HG02943 (cell line): ENCODE measurements around the gene SLC5A2.
"Not testable (repeated sequence)": the region's sequence is repeated elsewhere in the genome, so short reads cannot be mapped to it uniquely, and the experiment has no call there.

Source experiments
- ATAC-seq: cut with Tn5 transposase; IDR thresholded peaks from one replicate; pipeline ENCODE4 v1.9.1; 2021; ENCODE audit warnings: mild to moderate bottlenecking, low read depth, moderate library complexity; ENCODE audit not compliant: unreplicated experiment

Gene SLC5A2

GRCh38 chr16:31491778-31492418, 9.0 kb downstream of the SLC5A2 start:
- no peak for ATAC-seq

- no peak for ATAC-seq
Observed at GRCh38 chr16:31493506-31494125, 10.7 kb downstream of the SLC5A2 start.

- no peak for ATAC-seq
Observed at GRCh38 chr16:31496670-31497069, 13.7 kb downstream of the SLC5A2 start.

GRCh38 chr16:31498493-31498892, 15.6 kb downstream of the SLC5A2 start:
- no peak for ATAC-seq

GRCh38 chr16:31499928-31500327, 17.0 kb downstream of the SLC5A2 start:
- ATAC-seq: no peak

- no peak for ATAC-seq
Observed at GRCh38 chr16:31501226-31501965, 18.5 kb downstream of the SLC5A2 start.

- no peak for ATAC-seq
Observed at GRCh38 chr16:31501966-31502348, 19.0 kb downstream of the SLC5A2 start.

GRCh38 chr16:31502981-31503380, 20.1 kb downstream of the SLC5A2 start:
- ATAC-seq: no peak

GRCh38 chr16:31503555-31503954, 20.6 kb downstream of the SLC5A2 start:
- ATAC-seq: not testable (repeated sequence)

- no peak for ATAC-seq
Observed at GRCh38 chr16:31504159-31504558, 21.2 kb downstream of the SLC5A2 start.

GRCh38 chr16:31505483-31505882, 22.6 kb downstream of the SLC5A2 start:
- no peak for ATAC-seq

GRCh38 chr16:31507617-31507928, 24.6 kb downstream of the SLC5A2 start:
- peak; percentile 25 for ATAC-seq

GRCh38 chr16:31507929-31508705, 25.2 kb downstream of the SLC5A2 start, which contains the start of gene RUSF1:
Gene RUSF1 (minus strand): TSS chr16:31508391. CDS start chr16:31508373, 18 bp downstream.
- ATAC-seq: peak; percentile 88

GRCh38 chr16:31508706-31509195, 25.8 kb downstream of the SLC5A2 start:
- no peak for ATAC-seq

GRCh38 chr16:31513126-31513525, 30.2 kb downstream of the SLC5A2 start:
- ATAC-seq: no peak

GRCh38 chr16:31513884-31514283, 31.0 kb downstream of the SLC5A2 start:
- ATAC-seq: no peak

- ATAC-seq: no peak
Observed at GRCh38 chr16:31517800-31518402, 35.0 kb downstream of the SLC5A2 start.

GRCh38 chr16:31519759-31520431, 37.0 kb downstream of the SLC5A2 start:
- ATAC-seq: no peak

- ATAC-seq: no peak
Observed at GRCh38 chr16:31521368-31521767, 38.4 kb downstream of the SLC5A2 start.

GRCh38 chr16:31522071-31522470, 39.1 kb downstream of the SLC5A2 start:
- ATAC-seq: no peak
